Activated B cell treated with CpG ODN at 0.5 μM for 24 hours (primary cell): ENCODE results near the gene SH2D7. TPM values are rescaled to one million over a fixed set of nuclear protein-coding genes. Genes with fewer than 3 reads are reported as not detected.

ENCODE experiments used
- ATAC-seq: fragments of 200-7000 bp; cut with Tn5 transposase; one replicate; pipeline ENCODE4 v1.10.0; 2021; ENCODE audit warnings: low read depth, mild to moderate bottlenecking, moderate library complexity
- CTCF ChIA-PET: fragments of 350-600 bp; sonication (Branson Sonifier 250); formaldehyde crosslinking; loops from one replicate; lab custom pipeline; 2021; ENCODE audit warnings: antibody characterized with exemption; lab: Charles Lee
- POLR2A ChIA-PET: fragments of 350-600 bp; sonication (Branson Sonifier 250); formaldehyde crosslinking; loops from one replicate; lab custom pipeline; 2021; ENCODE audit warnings: antibody characterized with exemption; lab: Charles Lee
- DNase-seq: peaks from one replicate; pipeline ENCODE4 v3.0.0; 2022
- H3K27ac Mint-ChIP-seq: one replicate; pipeline ENCODE4 v1.8.0; 2020; ENCODE audit warnings: mixed read lengths
- H3K27me3 Mint-ChIP-seq: one replicate; pipeline ENCODE4 v1.8.0; 2021; ENCODE audit warnings: mixed read lengths
- H3K36me3 Mint-ChIP-seq: one replicate; pipeline ENCODE4 v1.8.0; 2021; ENCODE audit warnings: low read depth, mixed read lengths
- H3K4me1 Mint-ChIP-seq: one replicate; pipeline ENCODE4 v1.8.0; 2021; ENCODE audit warnings: mixed read lengths
- H3K4me3 Mint-ChIP-seq: one replicate; pipeline ENCODE4 v1.8.0; 2020; ENCODE audit warnings: mild to moderate bottlenecking, mixed read lengths
- H3K9me3 Mint-ChIP-seq: one replicate; pipeline ENCODE4 v1.8.0; 2020; ENCODE audit warnings: mixed read lengths
- intact Hi-C: fragments of 100-400 bp; cut with micrococcal nuclease; formaldehyde crosslinking; loops from one replicate; pipeline ENCODE4 v1.15.1; 2024
- total RNA-seq: library from RNA; stranded (reverse); gene quantifications from 2 replicates; pipeline ENCODE4 v1.2.3, GENCODE V29; 2022
- TF ChIP-seq, protein P1 (sequence below): fragments of 200-600 bp; IDR thresholded peaks from one replicate; pipeline ENCODE4 v1.8.0; 2022; ENCODE audit warnings: antibody characterized with exemption, mild to moderate bottlenecking

The SH2D7 gene
- total RNA-seq, 1 donor from 2014 or later = not detected

DNA sequence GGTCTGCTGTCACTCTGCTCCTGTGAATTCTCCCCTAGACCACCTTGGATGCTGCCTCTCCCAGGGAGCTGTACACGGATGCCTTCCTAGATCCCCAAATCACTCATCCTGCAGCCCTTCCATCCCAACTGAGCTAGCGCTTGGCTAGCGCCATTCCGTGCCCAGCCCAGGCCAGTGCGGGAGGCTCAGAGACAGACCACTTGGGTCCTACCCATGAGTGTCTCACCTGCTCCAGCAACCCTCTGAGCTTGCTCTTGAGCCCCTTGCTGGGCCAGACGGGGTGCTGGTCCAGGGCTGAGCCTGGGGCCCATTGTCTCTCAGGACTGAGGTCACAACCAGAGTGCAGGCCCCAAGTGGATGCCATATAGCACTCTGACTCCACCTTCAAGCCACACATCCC lies 17.7 kb downstream of the SH2D7 start:
- Mint-ChIP-seq H3K36me3 (no peaks in the 10 kb centered on the region), H3K4me1 (peaks cover 5% of the 10 kb centered on the region), H3K4me3 (no peak overlapping the region), H3K27ac (no peak overlapping the region), H3K27me3 (no peaks in the 10 kb centered on the region), H3K9me3 (no peaks in the 10 kb centered on the region)
- no peak for DNase-seq
- intact Hi-C loops = no loop called here
- ATAC-seq = no peak
- CTCF ChIA-PET = interaction anchor here (0.7 to 11.1 kb wide), 8 partner anchors 21 to 200 kb away, joined by 3 to 191 read pairs (median 18); partner anchors contain the start of genes CIB2 and IDH3A
- TF ChIP-seq, protein P1, sequence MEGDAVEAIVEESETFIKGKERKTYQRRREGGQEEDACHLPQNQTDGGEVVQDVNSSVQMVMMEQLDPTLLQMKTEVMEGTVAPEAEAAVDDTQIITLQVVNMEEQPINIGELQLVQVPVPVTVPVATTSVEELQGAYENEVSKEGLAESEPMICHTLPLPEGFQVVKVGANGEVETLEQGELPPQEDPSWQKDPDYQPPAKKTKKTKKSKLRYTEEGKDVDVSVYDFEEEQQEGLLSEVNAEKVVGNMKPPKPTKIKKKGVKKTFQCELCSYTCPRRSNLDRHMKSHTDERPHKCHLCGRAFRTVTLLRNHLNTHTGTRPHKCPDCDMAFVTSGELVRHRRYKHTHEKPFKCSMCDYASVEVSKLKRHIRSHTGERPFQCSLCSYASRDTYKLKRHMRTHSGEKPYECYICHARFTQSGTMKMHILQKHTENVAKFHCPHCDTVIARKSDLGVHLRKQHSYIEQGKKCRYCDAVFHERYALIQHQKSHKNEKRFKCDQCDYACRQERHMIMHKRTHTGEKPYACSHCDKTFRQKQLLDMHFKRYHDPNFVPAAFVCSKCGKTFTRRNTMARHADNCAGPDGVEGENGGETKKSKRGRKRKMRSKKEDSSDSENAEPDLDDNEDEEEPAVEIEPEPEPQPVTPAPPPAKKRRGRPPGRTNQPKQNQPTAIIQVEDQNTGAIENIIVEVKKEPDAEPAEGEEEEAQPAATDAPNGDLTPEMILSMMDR = no peak
- POLR2A ChIA-PET = interaction anchor here (2.2 kb wide), 1 partner anchor 110 kb away, joined by 11 read pairs; no protein-coding TSS in a partner anchor

DNA sequence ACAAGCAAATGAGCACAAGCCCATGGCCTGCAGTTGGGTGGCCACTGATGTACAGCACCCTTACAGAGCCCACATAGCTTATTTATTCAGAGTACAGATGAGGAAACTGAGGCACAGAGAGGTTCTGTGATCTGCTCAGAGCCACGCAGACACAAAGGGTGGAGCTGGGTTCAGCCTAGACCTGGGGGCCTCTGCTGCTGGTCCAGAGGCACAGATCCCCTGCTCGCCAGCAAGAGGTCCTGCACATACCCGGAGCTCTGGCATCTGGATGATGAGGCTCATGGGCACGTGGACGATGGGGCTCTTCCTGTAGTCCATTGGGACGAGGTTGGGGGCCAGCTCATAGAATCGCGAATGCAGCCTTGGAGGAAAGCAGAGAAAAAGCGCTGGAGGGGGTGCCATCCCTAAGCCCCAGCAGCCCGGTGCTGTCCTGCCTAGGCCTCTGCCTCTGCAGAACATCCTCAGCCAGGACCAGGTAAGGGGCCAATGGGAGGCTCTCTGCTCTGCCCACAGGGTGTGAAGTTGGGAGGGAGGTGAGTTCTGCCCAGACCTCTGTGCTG lies 18.6 kb downstream of the SH2D7 start:
- TF ChIP-seq, protein P1 = no peak
- peaks cover 5% of the 10 kb centered on the region for H3K4me1 Mint-ChIP-seq
- DNase-seq = no peak
- POLR2A ChIA-PET = no interaction called here
- H3K27me3 Mint-ChIP-seq = no peaks in the 10 kb centered on the region
- no peaks in the 10 kb centered on the region for H3K36me3 Mint-ChIP-seq
- H3K9me3 Mint-ChIP-seq = no peaks in the 10 kb centered on the region
- ATAC-seq = no peak
- H3K4me3 Mint-ChIP-seq = no peak overlapping the region
- intact Hi-C loops = no loop called here
- H3K27ac Mint-ChIP-seq = no peak overlapping the region
- CTCF ChIA-PET = interaction anchor here (1.4 to 11.1 kb wide), 6 partner anchors 20 to 153 kb away, joined by 9 to 191 read pairs (median 52); partner anchors contain the start of gene CIB2

DNA sequence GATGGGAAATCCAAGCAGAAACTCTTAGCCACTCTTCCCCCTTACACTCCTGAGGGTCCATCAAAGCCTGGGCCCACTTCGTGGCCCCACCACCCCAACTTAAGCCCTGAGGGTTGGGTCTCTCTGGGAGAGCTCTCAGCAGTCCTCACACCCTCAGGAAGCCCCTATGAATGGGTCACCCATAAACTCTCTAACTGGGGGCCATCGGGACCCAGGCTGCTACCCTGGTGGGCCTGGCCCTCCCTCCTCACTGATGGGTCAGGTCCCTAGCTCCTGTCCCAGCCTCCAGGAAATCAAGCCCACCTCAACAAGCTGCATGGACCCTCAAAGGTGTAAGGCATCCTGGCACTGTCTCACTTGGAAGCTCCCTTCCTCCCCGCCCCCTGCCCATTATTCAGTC lies 19.4 kb downstream of the SH2D7 start:
- Mint-ChIP-seq H3K36me3 (no peaks in the 10 kb centered on the region), H3K9me3 (no peaks in the 10 kb centered on the region), H3K27ac (no peak overlapping the region), H3K4me3 (no peak overlapping the region), H3K4me1 (peaks cover 5% of the 10 kb centered on the region), H3K27me3 (no peaks in the 10 kb centered on the region)
- POLR2A ChIA-PET = interaction anchor here (2.2 to 2.3 kb wide), 2 partner anchors 83 to 84 kb away, joined by 6 to 8 read pairs; no protein-coding TSS in a partner anchor
- TF ChIP-seq, protein P1 = no peak
- DNase-seq = no peak
- CTCF ChIA-PET = interaction anchor here (0.7 to 11.1 kb wide), 9 partner anchors 19 to 311 kb away, joined by 3 to 191 read pairs (median 9); partner anchors contain the start of gene CIB2
- intact Hi-C loops = no loop called here
- ATAC-seq = no peak

DNA sequence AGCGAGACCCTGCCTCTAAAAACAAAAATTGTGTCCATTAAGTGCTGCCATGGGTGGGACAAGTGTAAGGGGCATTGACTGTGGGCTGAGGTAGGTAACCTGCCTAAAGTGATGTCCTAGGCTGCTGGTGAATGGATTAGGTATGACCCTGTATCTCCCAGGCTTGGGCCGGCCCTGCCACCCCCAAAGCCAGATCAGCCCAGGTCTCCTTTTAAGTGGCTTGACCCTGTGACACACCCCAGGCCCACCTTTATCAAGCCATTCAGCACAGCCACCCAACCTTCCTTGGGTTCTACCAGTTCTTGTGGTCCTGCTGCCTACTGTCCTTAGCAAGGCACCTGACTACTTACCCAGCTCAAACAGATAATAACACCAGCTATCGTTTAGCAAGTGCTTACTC lies 20.2 kb downstream of the SH2D7 start:
- intact Hi-C loops = no loop called here
- H3K4me3 Mint-ChIP-seq = no peak overlapping the region
- TF ChIP-seq, protein P1 = no peak
- no peaks in the 10 kb centered on the region for H3K9me3 Mint-ChIP-seq
- ChIA-PET POLR2A (interaction anchor here (0.7 to 2.4 kb wide), 6 partner anchors 18 to 336 kb away, joined by 3 to 8 read pairs (median 6); partner anchors contain the start of gene CIB2), CTCF (interaction anchor here (0.6 to 11.1 kb wide), 17 partner anchors 14 to 310 kb away, joined by 3 to 191 read pairs (median 5); no protein-coding TSS in a partner anchor)
- no peaks in the 10 kb centered on the region for H3K36me3 Mint-ChIP-seq
- H3K27ac Mint-ChIP-seq = no peak overlapping the region
- DNase-seq (no peak), ATAC-seq (no peak)
- no peaks in the 10 kb centered on the region for H3K27me3 Mint-ChIP-seq
- H3K4me1 Mint-ChIP-seq = peaks cover 5% of the 10 kb centered on the region

DNA sequence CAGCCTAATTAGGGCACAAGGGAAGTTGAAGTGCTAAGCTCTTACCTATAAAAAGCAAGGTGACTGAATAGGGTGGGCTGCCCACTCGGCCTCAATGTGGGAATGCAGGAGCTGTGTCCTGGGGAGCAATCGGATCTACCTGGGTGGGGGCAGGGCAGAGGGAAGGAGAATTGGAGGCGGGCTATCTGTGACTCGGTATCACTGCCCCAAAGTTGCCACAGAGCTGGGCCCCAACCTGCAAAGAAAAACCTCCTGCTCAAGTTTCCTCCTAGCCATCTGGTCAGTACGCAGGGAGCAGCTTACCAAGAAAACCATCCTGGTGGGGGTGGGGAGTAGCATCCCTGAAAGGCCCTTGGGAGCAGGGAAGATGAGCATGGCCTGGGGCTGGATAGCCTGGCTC lies 28.2 kb downstream of the SH2D7 start:
- no peaks in the 10 kb centered on the region for H3K36me3 Mint-ChIP-seq
- DNase-seq (no peak), ATAC-seq (no peak)
- TF ChIP-seq, protein P1 = no peak
- ChIA-PET POLR2A (no interaction called here), CTCF (interaction anchor here (1.0 to 4.9 kb wide), 2 partner anchors 75 to 162 kb away, joined by 3 to 24 read pairs; no protein-coding TSS in a partner anchor)
- H3K4me3 Mint-ChIP-seq = no peak overlapping the region
- no peaks in the 10 kb centered on the region for H3K27me3 Mint-ChIP-seq
- no peak overlapping the region for H3K27ac Mint-ChIP-seq
- no peaks in the 10 kb centered on the region for H3K4me1 Mint-ChIP-seq
- intact Hi-C loops = no loop called here
- no peaks in the 10 kb centered on the region for H3K9me3 Mint-ChIP-seq
